Naive thymus-derived CD4-positive, alpha-beta T cell (primary cell): ENCODE data around the gene TET2. TPM values are rescaled to one million over a fixed set of nuclear protein-coding genes. Genes with fewer than 3 reads are reported as not detected.

Experiments
- ATAC-seq: fragments of 150-1000 bp; cut with Tn5 transposase; 2 replicates; pipeline ENCODE4 v1.10.0; 2021; ENCODE audit warnings: mild to moderate bottlenecking, moderate library complexity
- CTCF ChIA-PET: fragments of 350-600 bp; sonication (Branson Sonifier 250); formaldehyde crosslinking; loops from one replicate; lab custom pipeline; 2021; ENCODE audit warnings: antibody characterized with exemption; lab: Charles Lee
- POLR2A ChIA-PET: fragments of 350-600 bp; sonication (Branson Sonifier 250); formaldehyde crosslinking; loops from one replicate; lab custom pipeline; 2021; ENCODE audit warnings: antibody characterized with exemption, inconsistent platforms; lab: Charles Lee
- DNase-seq, 9 donors: peaks; one replicate each; pipeline versions ENCODE4 v3.0.0 to v3.0.0-alpha.2; 2020 to 2022; ENCODE audit warnings: mixed read lengths in 1 of 9
- H3K27ac ChIP-seq: one replicate; pipeline ENCODE4 v1.7.0; 2013; ENCODE audit warnings: mild to moderate bottlenecking, low read depth, low read length, moderate library complexity
- H3K27me3 ChIP-seq, 2 donors: one replicate each; pipeline ENCODE4 v1.7.0; 2013; ENCODE audit warnings: low read length in 2 of 2, mild to moderate bottlenecking in 2 of 2, moderate library complexity in 2 of 2; ENCODE audit not compliant: control insufficient read depth in 2 of 2, insufficient read depth in 2 of 2
- H3K36me3 ChIP-seq, 3 experiments: 1 replicate in 2 of 3; 2 replicates in 1 of 3; pipeline ENCODE4 v1.7.0; 2013; ENCODE audit warnings: low read length in 3 of 3, mild to moderate bottlenecking in 3 of 3, moderate library complexity in 1 of 3; ENCODE audit not compliant: insufficient read depth in 3 of 3, control insufficient read depth in 2 of 3
- H3K4me1 ChIP-seq, 2 donors: one replicate each; pipeline ENCODE4 v1.7.0; 2013; ENCODE audit warnings: low read length in 2 of 2, mild to moderate bottlenecking in 2 of 2, moderate library complexity in 1 of 2; ENCODE audit not compliant: control insufficient read depth in 2 of 2, insufficient read depth in 2 of 2
- H3K4me3 ChIP-seq: 2 replicates; pipeline ENCODE4 v1.7.0; 2013; ENCODE audit warnings: mild to moderate bottlenecking, low read length
- H3K9me3 ChIP-seq, 3 experiments: 1 replicate in 2 of 3; 2 replicates in 1 of 3; pipeline ENCODE4 v1.7.0; 2013; ENCODE audit warnings: low read length in 3 of 3; ENCODE audit not compliant: control insufficient read depth in 2 of 3
- H3K27ac Mint-ChIP-seq, 9 donors: one replicate each; pipeline ENCODE4 v1.8.0; 2020 to 2022; ENCODE audit warnings: mixed read lengths in 9 of 9, mild to moderate bottlenecking in 8 of 9, moderate library complexity in 5 of 9, inconsistent platforms in 2 of 9
- H3K27me3 Mint-ChIP-seq, 5 donors: one replicate each; pipeline ENCODE4 v1.8.0; 2021 to 2022; ENCODE audit warnings: mixed read lengths in 5 of 5, mild to moderate bottlenecking in 1 of 5
- H3K36me3 Mint-ChIP-seq, 5 donors: one replicate each; pipeline ENCODE4 v1.8.0; 2020 to 2022; ENCODE audit warnings: mixed read lengths in 5 of 5, mild to moderate bottlenecking in 3 of 5, inconsistent platforms in 1 of 5
- H3K4me1 Mint-ChIP-seq, 7 donors: one replicate each; pipeline ENCODE4 v1.8.0; 2020 to 2022; ENCODE audit warnings: mixed read lengths in 7 of 7, mild to moderate bottlenecking in 3 of 7, inconsistent platforms in 1 of 7
- H3K4me3 Mint-ChIP-seq, 10 donors: one replicate each; pipeline ENCODE4 v1.8.0; 2020 to 2022; ENCODE audit warnings: mild to moderate bottlenecking in 10 of 10, mixed read lengths in 10 of 10, moderate library complexity in 6 of 10, inconsistent platforms in 2 of 10
- H3K9me3 Mint-ChIP-seq, 11 donors: one replicate each; pipeline ENCODE4 v1.8.0; 2020 to 2022; ENCODE audit warnings: mixed read lengths in 11 of 11, mild to moderate bottlenecking in 4 of 11, inconsistent platforms in 1 of 11, moderate library complexity in 1 of 11
- intact Hi-C, 2 donors: fragments of 100-400 bp; cut with micrococcal nuclease; formaldehyde crosslinking; loops; one replicate each; pipeline ENCODE4 v1.15.1; 2023
- polyA plus RNA-seq, 2 donors: library from polyadenylated mRNA; unstranded; fragments of 300-500 nt; fragmentation: Illumina TruSeq; gene quantifications; one replicate each; pipeline ENCODE4 v1.2.3, GENCODE V29; 2021
- total RNA-seq, 6 experiments: library from RNA in 5 of 6; stranded (reverse) in 5 of 6; gene quantifications; 1 replicate in 5 of 6; 2 replicates in 1 of 6; pipeline ENCODE4 v1.2.3 and lab custom pipeline; 2021 to 2026

Gene TET2
- total and polyA plus RNA-seq, 7 experiments from 2014 or later = 12.8 to 78.4 (median 19.0) TPM

- POLR2A ChIA-PET = interaction anchor here (2.0 kb wide), 1 partner anchor 336 kb away, joined by 7 read pairs; the partner anchor contains the start of gene PPA2
These were observed 9.4 kb upstream of the TET2 start for GRCh38 chr4:105137121-105137875.

GRCh38 chr4:105139646-105140045, 7.0 kb upstream of the TET2 start:
- no peak overlapping the region for H3K4me3 ChIP-seq
- ChIA-PET POLR2A (no interaction called here), CTCF (interaction anchor here (0.7 to 1.7 kb wide), 2 partner anchors 332 to 334 kb away, joined by 4 to 10 read pairs; partner anchors contain the start of gene PPA2)
- H3K4me1 ChIP-seq = peaks cover 0 to 5% of the 10 kb centered on the region in 2 donors
- Mint-ChIP-seq H3K4me3 (no peak overlapping the region), H3K27ac (no peak overlapping the region), H3K4me1 (peaks cover 0 to 9% (median 0%) of the 10 kb centered on the region in 7 donors), H3K9me3 (no peaks in the 10 kb centered on the region), H3K36me3 (no peaks in the 10 kb centered on the region), H3K27me3 (no peaks in the 10 kb centered on the region)
- no peak overlapping the region for H3K27ac ChIP-seq
- no peaks in the 10 kb centered on the region for H3K36me3 ChIP-seq
- ATAC-seq = no peak
- no peaks in the 10 kb centered on the region for H3K27me3 ChIP-seq
- DNase-seq = no peak
- H3K9me3 ChIP-seq = no peaks in the 10 kb centered on the region
- intact Hi-C loops = loop anchor here in 1 of 2 donors (2.0 kb wide), 1 partner anchor 493 kb away; no protein-coding TSS in a partner anchor

More at GRCh38 chr4:105137121-105137875, 9.4 kb upstream of the TET2 start:
- Mint-ChIP-seq H3K9me3 (peaks cover 0 to 2% (median 0%) of the 10 kb centered on the region in 11 donors), H3K4me3 (no peak overlapping the region), H3K4me1 (peaks cover 0 to 7% (median 0%) of the 10 kb centered on the region in 7 donors), H3K36me3 (no peaks in the 10 kb centered on the region), H3K27ac (no peak overlapping the region), H3K27me3 (no peaks in the 10 kb centered on the region)
- Histone ChIP-seq H3K27ac (no peak overlapping the region), H3K36me3 (no peaks in the 10 kb centered on the region), H3K9me3 (no peaks in the 10 kb centered on the region), H3K4me3 (no peak overlapping the region), H3K4me1 (peaks cover 0 to 5% of the 10 kb centered on the region in 2 donors), H3K27me3 (no peaks in the 10 kb centered on the region)
- intact Hi-C loops = no loop called here
- CTCF ChIA-PET = no interaction called here
- DNase-seq (no peak), ATAC-seq (peak; percentile 64)

- no peaks in the 10 kb centered on the region for H3K36me3 Mint-ChIP-seq
- no peaks in the 10 kb centered on the region for H3K27me3 ChIP-seq
- H3K4me3 Mint-ChIP-seq = no peak overlapping the region
- H3K27me3 Mint-ChIP-seq = peaks cover 0 to 2% (median 0%) of the 10 kb centered on the region in 5 donors
- ChIA-PET POLR2A (interaction anchor here (1.6 kb wide), 1 partner anchor 333 kb away, joined by 10 read pairs; the partner anchor contains the start of gene PPA2), CTCF (interaction anchor here (0.6 to 1.7 kb wide), 6 partner anchors 10 to 333 kb away, joined by 3 to 10 read pairs (median 3); partner anchors contain the start of gene PPA2)
- H3K36me3 ChIP-seq = no peaks in the 10 kb centered on the region
- H3K4me1 Mint-ChIP-seq = peaks cover 0 to 17% (median 8%) of the 10 kb centered on the region in 7 donors
- no peaks in the 10 kb centered on the region for H3K9me3 Mint-ChIP-seq
- peak; percentile 46 for ATAC-seq
- peaks cover 0 to under 1% of the 10 kb centered on the region in 2 donors for H3K4me1 ChIP-seq
- DNase-seq = peak in 8 of 9 donors; percentile 24 to 62 (median 54)
- H3K4me3 ChIP-seq = no peak overlapping the region
- H3K9me3 ChIP-seq = no peaks in the 10 kb centered on the region
- no peak overlapping the region for H3K27ac Mint-ChIP-seq
- H3K27ac ChIP-seq = no peak overlapping the region
- intact Hi-C loops = loop anchor here (1.0 to 2.0 kb wide), 3 partner anchors 330 to 574 kb away; no protein-coding TSS in a partner anchor
These were observed 5.8 kb upstream of the TET2 start for GRCh38 chr4:105140684-105141490.

- peak in 7 of 9 donors; percentile 16 to 42 (median 28) for DNase-seq
- peaks cover 0 to 6% of the 10 kb centered on the region in 2 donors for H3K4me1 ChIP-seq
- no peaks in the 10 kb centered on the region for H3K9me3 ChIP-seq
- Mint-ChIP-seq H3K27ac (peak overlapping the region; percentile 82 to 95 (median 90)), H3K4me1 (peaks cover 25 to 40% (median 31%) of the 10 kb centered on the region in 7 donors), H3K27me3 (peaks cover 0 to 3% (median 0%) of the 10 kb centered on the region in 5 donors), H3K4me3 (peak overlapping the region; percentile 93 to 100 (median 98)), H3K9me3 (no peaks in the 10 kb centered on the region), H3K36me3 (peaks cover 0 to 5% (median 0%) of the 10 kb centered on the region in 5 donors)
- H3K27me3 ChIP-seq = no peaks in the 10 kb centered on the region
- ATAC-seq = peak; percentile 39
- ChIA-PET CTCF (interaction anchor here (0.7 kb wide), 1 partner anchor 328 kb away, joined by 4 read pairs; no protein-coding TSS in a partner anchor), POLR2A (interaction anchor here (1.0 kb wide), 2 partner anchors 328 to 329 kb away, joined by 3 to 6 read pairs; partner anchors contain the start of gene PPA2)
- peak overlapping the region; percentile 80 for H3K27ac ChIP-seq
- H3K4me3 ChIP-seq = peak overlapping the region; percentile 97
- H3K36me3 ChIP-seq = peaks cover 0 to 9% (median 0%) of the 10 kb centered on the region in 3 experiments
- intact Hi-C loops = loop anchor here (1.0 to 5.0 kb wide), 3 partner anchors 47 to 563 kb away; partner anchors contain the start of genes GSTCD (in 1 of the 2) and INTS12 (in 1 of the 2)
These were observed 1.3 kb upstream of the TET2 start for GRCh38 chr4:105145156-105145902.

DNA sequence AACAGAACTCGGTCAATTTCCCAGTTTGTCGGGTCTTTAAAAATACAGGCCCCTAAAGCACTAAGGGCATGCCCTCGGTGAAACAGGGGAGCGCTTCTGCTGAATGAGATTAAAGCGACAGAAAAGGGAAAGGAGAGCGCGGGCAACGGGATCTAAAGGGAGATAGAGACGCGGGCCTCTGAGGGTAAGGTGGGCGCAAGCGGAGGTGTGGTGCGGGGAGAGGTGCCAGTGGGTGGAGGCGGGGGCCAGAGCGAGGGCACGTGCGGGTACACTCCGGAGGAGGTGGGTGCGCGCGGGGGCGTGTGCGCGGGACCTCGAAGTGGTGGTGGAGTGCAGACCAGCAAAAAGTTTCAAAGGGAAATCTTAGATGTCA, 787 bp upstream of the TET2 start:
- H3K9me3 Mint-ChIP-seq = no peaks in the 10 kb centered on the region
- H3K27me3 Mint-ChIP-seq = peaks cover 0 to 3% (median 0%) of the 10 kb centered on the region in 5 donors
- intact Hi-C loops = loop anchor here (1.0 to 5.0 kb wide), 10 partner anchors 8 to 1170 kb away; partner anchors contain the start of genes GSTCD (in 2 of the 2), INTS12 (in 2 of the 2), AIMP1 (in 1 of the 2) and TBCK (in 1 of the 2)
- H3K36me3 Mint-ChIP-seq = peaks cover 0 to 5% (median 0%) of the 10 kb centered on the region in 5 donors
- ATAC-seq = peak; percentile 39
- Histone ChIP-seq H3K27ac (peak overlapping the region; percentile 80), H3K36me3 (peaks cover 0 to 9% (median 0%) of the 10 kb centered on the region in 3 experiments), H3K27me3 (no peaks in the 10 kb centered on the region), H3K4me3 (peak overlapping the region; percentile 97), H3K9me3 (no peaks in the 10 kb centered on the region), H3K4me1 (peaks cover 0 to 6% of the 10 kb centered on the region in 2 donors)
- peak in 8 of 9 donors; percentile 13 to 53 (median 33) for DNase-seq
- ChIA-PET POLR2A (interaction anchor here (1.0 to 1.6 kb wide), 3 partner anchors 327 to 328 kb away, joined by 3 to 11 read pairs (median 6); partner anchors contain the start of gene PPA2), CTCF (no interaction called here)
- peak overlapping the region; percentile 93 to 100 (median 98) for H3K4me3 Mint-ChIP-seq
- H3K27ac Mint-ChIP-seq = peak overlapping the region; percentile 82 to 95 (median 90)
- peaks cover 30 to 42% (median 36%) of the 10 kb centered on the region in 7 donors for H3K4me1 Mint-ChIP-seq
